Keratinocyte (primary cell): Measurements from ENCODE around the gene ADAMTS17. TPM values are rescaled to one million over a fixed set of nuclear protein-coding genes. Genes with fewer than 3 reads are reported as not detected.

Source experiments
- DNase-seq: peaks from one replicate; pipeline ENCODE4 v3.0.0-alpha.2; 2011; ENCODE audit warnings: low read depth, missing footprints, low spot score
- FAIRE-seq: peaks from 2 replicates; lab custom pipeline; 2011; peaks lifted over from hg19 to GRCh38; lab: Jason Lieb, UNC
- H2AFZ ChIP-seq: 2 replicates; pipeline ENCODE4 v1.6.0; 2012; ENCODE audit warnings: low read length, control low read depth, inconsistent platforms; ENCODE audit not compliant: control insufficient read depth
- H3K27ac ChIP-seq: 2 replicates; pipeline ENCODE4 v1.5.1; 2011; ENCODE audit warnings: low read length; ENCODE audit not compliant: control insufficient read depth, insufficient read depth
- H3K27me3 ChIP-seq: 3 replicates; pipeline ENCODE4 v1.6.0; 2011; ENCODE audit warnings: low read length; ENCODE audit not compliant: control insufficient read depth, insufficient read depth; ENCODE audit errors: extremely low read depth
- H3K36me3 ChIP-seq, 2 experiments: 2 replicates in 1 of 2; 3 replicates in 1 of 2; pipeline ENCODE4 v1.5.1; 2011; ENCODE audit warnings: low read length in 2 of 2, mild to moderate bottlenecking in 1 of 2; ENCODE audit not compliant: control insufficient read depth in 2 of 2, insufficient read depth in 2 of 2; ENCODE audit errors: extremely low read depth in 1 of 2
- H3K4me1 ChIP-seq: 3 replicates; pipeline ENCODE4 v1.5.1; 2011; ENCODE audit warnings: low read length; ENCODE audit not compliant: control insufficient read depth, insufficient read depth; ENCODE audit errors: extremely low read depth
- H3K4me2 ChIP-seq: 3 replicates; pipeline ENCODE4 v1.6.0; 2011; ENCODE audit warnings: low read depth, low read length; ENCODE audit not compliant: control insufficient read depth, insufficient read depth; ENCODE audit errors: extremely low read depth
- H3K4me3 ChIP-seq, 3 experiments: fragments of 200-600 bp in 1 of 3; sonication (generic) in 1 of 3; 2 replicates in 2 of 3; 3 replicates in 1 of 3; pipeline ENCODE4 v1.5.1; 2011 to 2016; ENCODE audit warnings: low read length in 3 of 3, mild to moderate bottlenecking in 3 of 3, control low read depth in 2 of 3, inconsistent platforms in 1 of 3, low read depth in 1 of 3, mixed read lengths in 1 of 3, mixed run types in 1 of 3, moderate library complexity in 1 of 3; ENCODE audit not compliant: control insufficient read depth in 2 of 3, insufficient read depth in 2 of 3; ENCODE audit errors: extremely low read depth in 1 of 3
- H3K79me2 ChIP-seq: 2 replicates; pipeline ENCODE4 v1.6.0; 2012; ENCODE audit warnings: low read length; ENCODE audit not compliant: control insufficient read depth, insufficient read depth
- H3K9ac ChIP-seq: 3 replicates; pipeline ENCODE4 v1.6.0; 2011; ENCODE audit warnings: low read length; ENCODE audit not compliant: control insufficient read depth, insufficient read depth; ENCODE audit errors: extremely low read depth
- H3K9me1 ChIP-seq: 3 replicates; pipeline ENCODE4 v1.6.0; 2011; ENCODE audit warnings: low read length; ENCODE audit not compliant: control insufficient read depth, insufficient read depth; ENCODE audit errors: extremely low read depth
- H3K9me3 ChIP-seq: 2 replicates; pipeline ENCODE4 v1.5.1; 2012; ENCODE audit warnings: low read depth, low read length; ENCODE audit not compliant: control insufficient read depth
- H4K20me1 ChIP-seq: 3 replicates; pipeline ENCODE4 v1.6.0; 2011; ENCODE audit warnings: low read length; ENCODE audit not compliant: control insufficient read depth, insufficient read depth; ENCODE audit errors: extremely low read depth
- CTCF ChIP-seq, 3 experiments: IDR thresholded peaks in 1 of 3; conservative IDR thresholded peaks in 1 of 3; optimal IDR thresholded peaks in 1 of 3; 2 replicates in 2 of 3; 3 replicates in 1 of 3; pipeline versions ENCODE3 to v1.5.1; 2011; ENCODE audit warnings: low read length in 3 of 3, mild to moderate bottlenecking in 3 of 3, moderate library complexity in 2 of 3, control low read depth in 1 of 3, inconsistent platforms in 1 of 3; ENCODE audit not compliant: insufficient read depth in 2 of 3; ENCODE audit errors: extremely low read depth in 1 of 3
- EZH2 ChIP-seq: IDR thresholded peaks from one replicate; pipeline ENCODE4 v1.6.1; 2012; ENCODE audit warnings: inconsistent platforms, mild to moderate bottlenecking, low read length, moderate library complexity
- dilution Hi-C: fragments of 300-500 bp; cut with MboI; formaldehyde crosslinking; loops from one replicate; pipeline ENCODE4 v1.7.0; 2020; ENCODE audit warnings: low sequenced_read_pairs; ENCODE audit not compliant: extremely low pct_ligation_motif_present
- polyA plus RNA-seq, 5 experiments: library from polyadenylated mRNA; depleted of rRNA in 3 of 5; stranded (reverse) in 3 of 5; stranded (forward) in 1 of 5; unstranded in 1 of 5; fragments of >200 nt; gene quantifications; 1 replicate in 1 of 5; 2 replicates in 3 of 5; 3 replicates in 1 of 5; pipeline versions ENCODE4 v1.2.1 to v1.2.3, GENCODE V29; 2011 to 2012; ENCODE audit warnings: missing spikeins in 2 of 5, low read depth in 1 of 5, low replicate concordance in 1 of 5

ADAMTS17 gene
- polyA plus RNA-seq, 1 donor (not counting 4 experiments of a cell fraction or from before 2014, with no cell fraction given), result 0.18 TPM

GRCh38 chr15:100222349-100222715 is 119.4 kb downstream of the ADAMTS17 start:
- Histone ChIP-seq H3K36me3 (no peaks in the 10 kb centered on the region), H3K4me2 (no peak overlapping the region), H3K79me2 (no peaks in the 10 kb centered on the region), H2AFZ (peak overlapping the region; percentile 4), H3K4me1 (peaks cover 5% of the 10 kb centered on the region), H3K9ac (no peak overlapping the region), H4K20me1 (no peaks in the 10 kb centered on the region), H3K27me3 (peaks cover 24% of the 10 kb centered on the region), H3K27ac (no peak overlapping the region), H3K9me1 (no peaks in the 10 kb centered on the region), H3K9me3 (no peaks in the 10 kb centered on the region), H3K4me3 (no peak overlapping the region)
- TF ChIP-seq EZH2, result no peak
- no peak for TF ChIP-seq CTCF (optimal IDR thresholded peaks at IDR 0.05 in 1 of 3, IDR thresholded peaks at IDR 0.05 in 1 of 3, conservative IDR thresholded peaks at IDR 0.05 in 1 of 3; ENCODE audit: extremely low read depth in 1 of 3, insufficient read depth in 2 of 3, low read length in 3 of 3)
- dilution Hi-C loops, result no loop called here
- DNase-seq (no peak), FAIRE-seq (no peak)

GRCh38 chr15:100221471-100222348 is 120.1 kb downstream of the ADAMTS17 start:
- H3K9me1 ChIP-seq, result no peaks in the 10 kb centered on the region
- TF ChIP-seq EZH2, result no peak
- TF ChIP-seq CTCF (optimal IDR thresholded peaks at IDR 0.05 in 1 of 3, IDR thresholded peaks at IDR 0.05 in 1 of 3, conservative IDR thresholded peaks at IDR 0.05 in 1 of 3; ENCODE audit: extremely low read depth in 1 of 3, insufficient read depth in 2 of 3, low read length in 3 of 3), result no peak
- H3K36me3 ChIP-seq, result no peaks in the 10 kb centered on the region
- FAIRE-seq, result no peak
- H3K4me1 ChIP-seq, result peaks cover 5% of the 10 kb centered on the region
- no peak overlapping the region for H3K9ac ChIP-seq
- dilution Hi-C loops, result no loop called here
- DNase-seq, result no peak
- no peak overlapping the region for H3K4me2 ChIP-seq
- no peak overlapping the region for H3K27ac ChIP-seq
- no peak overlapping the region for H3K4me3 ChIP-seq
- H3K9me3 ChIP-seq, result no peaks in the 10 kb centered on the region
- no peaks in the 10 kb centered on the region for H4K20me1 ChIP-seq
- H3K27me3 ChIP-seq, result peaks cover 24% of the 10 kb centered on the region
- no peaks in the 10 kb centered on the region for H3K79me2 ChIP-seq
- peak overlapping the region; percentile 26 for H2AFZ ChIP-seq
